Fibroblast of peridontal ligament (primary cell): ENCODE data around the gene PMM1.
A peak's percentile ranks its signal among the peaks of the same experiment; 100 is the strongest.
"Not testable (repeated sequence)": the region's sequence is repeated elsewhere in the genome, so short reads cannot be mapped to it uniquely, and the experiment has no call there.

Experiments used
- DNase-seq: peaks from one replicate; pipeline ENCODE4 v3.0.0-alpha.2; 2010; ENCODE audit errors: extremely low read depth

Gene PMM1

GRCh38 chr22:41589391-41590241, at the start of gene PMM1:
PMM1 (minus strand) TSS chr22:41589840; CDS start chr22:41589805, 35 bp downstream.
- peak; percentile 99 for DNase-seq

DNA sequence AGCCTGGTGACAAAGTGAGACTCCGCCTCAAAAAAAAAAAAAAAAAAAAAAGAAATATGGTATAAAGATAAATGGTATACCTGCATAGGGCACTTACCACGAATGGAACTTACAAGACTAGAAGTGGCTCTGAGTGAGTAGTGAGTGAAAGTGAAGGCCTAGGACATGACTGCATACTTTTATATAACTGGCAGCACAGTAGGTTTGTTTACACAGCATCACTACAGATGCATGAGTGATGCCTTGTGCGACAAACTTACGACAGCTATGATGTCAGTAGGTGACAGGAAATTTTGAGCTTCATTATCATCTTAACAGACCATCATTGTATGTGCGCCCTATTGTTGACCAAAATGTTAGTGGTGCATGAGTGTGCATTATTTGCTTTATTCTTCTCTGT, 49.1 kb upstream of the PMM1 start:
- DNase-seq = no peak

DNA sequence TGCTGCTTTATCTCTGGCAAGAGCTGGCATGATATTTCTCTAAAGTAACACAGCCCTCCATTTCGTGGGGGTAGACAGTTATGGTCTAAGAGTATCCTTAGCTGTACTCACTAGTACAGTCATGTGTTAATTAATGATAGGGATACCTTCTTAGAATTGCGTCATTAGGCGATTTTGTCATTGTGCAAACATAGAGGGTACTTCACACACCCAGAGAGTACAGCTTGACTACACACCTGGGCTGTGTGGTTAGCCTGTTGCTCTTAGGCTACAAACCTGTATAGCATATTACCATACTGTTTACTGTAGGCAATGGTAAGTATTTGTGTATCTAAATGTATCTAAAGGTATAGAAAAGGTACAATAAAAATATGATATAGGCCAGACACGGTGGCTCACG, 48.5 kb upstream of the PMM1 start:
- DNase-seq = no peak

GRCh38 chr22:41637623-41638022, 48.0 kb upstream of the PMM1 start:
- DNase-seq = not testable (repeated sequence)

DNA sequence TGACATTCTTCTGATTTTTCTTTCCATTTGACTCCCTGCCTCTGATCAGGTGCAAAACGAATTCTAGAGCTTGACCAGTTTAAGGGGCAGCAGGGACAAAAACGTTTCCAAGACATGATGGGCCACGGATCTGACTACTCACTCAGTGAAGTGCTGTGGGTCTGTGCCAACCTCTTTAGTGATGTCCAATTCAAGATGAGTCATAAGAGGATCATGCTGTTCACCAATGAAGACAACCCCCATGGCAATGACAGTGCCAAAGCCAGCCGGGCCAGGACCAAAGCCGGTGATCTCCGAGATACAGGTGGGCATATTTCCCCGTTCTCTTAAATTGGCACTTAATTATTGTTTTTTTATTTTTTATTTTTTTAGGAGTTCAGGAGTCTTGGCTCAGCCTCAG, 46.8 kb upstream of the PMM1 start:
- DNase-seq = peak; percentile 52

DNA sequence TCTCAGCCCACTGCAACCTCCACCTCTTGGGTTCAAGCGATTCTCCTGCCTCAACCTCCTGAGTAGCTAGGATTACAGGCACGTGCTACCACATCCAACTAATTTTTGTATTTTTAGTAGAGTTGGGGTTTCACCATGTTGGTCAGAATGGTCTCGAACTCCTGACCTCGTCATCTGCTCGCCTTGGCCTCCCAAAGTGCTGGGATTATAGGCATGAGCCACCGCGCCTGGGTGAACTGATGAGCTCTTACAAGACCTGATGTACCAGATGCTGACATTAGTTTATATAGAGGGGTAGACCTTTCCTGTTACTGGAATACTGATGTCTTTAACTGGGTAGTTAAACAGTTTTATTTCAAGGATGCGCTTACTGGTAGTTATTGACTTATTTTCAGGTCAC, 45.0 kb upstream of the PMM1 start:
- not testable (repeated sequence) for DNase-seq

- not testable (repeated sequence) for DNase-seq
Observed at GRCh38 chr22:41631615-41632014, 42.0 kb upstream of the PMM1 start.

DNA sequence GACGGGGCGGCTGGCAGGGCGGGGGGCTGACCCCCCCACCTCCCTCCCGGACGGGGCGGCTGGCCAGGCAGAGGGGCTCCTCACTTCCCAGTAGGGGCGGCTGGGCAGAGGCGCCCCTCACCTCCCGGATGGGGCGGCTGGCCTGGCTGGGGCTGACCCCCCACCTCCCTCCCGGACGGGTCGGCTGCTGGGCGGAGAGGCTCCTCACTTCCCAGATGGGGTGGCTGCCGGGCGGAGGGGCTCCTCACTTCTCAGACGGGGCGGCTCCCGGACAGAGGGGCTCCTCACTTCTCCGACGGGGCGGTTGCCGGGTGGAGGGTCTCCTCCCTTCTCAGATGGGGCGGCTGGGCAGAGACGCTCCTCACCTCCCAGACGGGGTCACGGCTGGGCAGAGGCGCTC, 41.5 kb upstream of the PMM1 start:
- DNase-seq = not testable (repeated sequence)

GRCh38 chr22:41625577-41625976, 35.9 kb upstream of the PMM1 start:
- no peak for DNase-seq

DNA sequence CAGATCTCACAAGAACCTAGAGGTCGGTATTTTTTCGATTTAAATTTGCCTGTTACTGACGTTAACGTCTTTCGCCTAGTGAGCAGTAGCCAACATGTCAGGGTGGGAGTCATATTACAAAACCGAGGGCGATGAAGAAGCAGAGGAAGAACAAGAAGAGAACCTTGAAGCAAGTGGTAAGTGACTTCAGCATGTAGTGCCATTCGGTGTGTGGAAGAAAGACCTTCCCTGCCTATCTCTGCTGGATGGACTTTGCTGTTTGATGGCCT, 32.2 kb upstream of the PMM1 start:
- no peak for DNase-seq

- peak; percentile 100 for DNase-seq
Observed at GRCh38 chr22:41621099-41621910, 31.7 kb upstream of the PMM1 start, which contains the start of gene XRCC6. XRCC6 (plus strand) TSS chr22:41621295; CDS start chr22:41622005, 710 bp downstream.

GRCh38 chr22:41620589-41621098, 31.0 kb upstream of the PMM1 start, which contains the start of gene DESI1:
DESI1 (minus strand) TSS chr22:41621043; CDS start chr22:41620839, 204 bp downstream.
- no peak for DNase-seq

DNA sequence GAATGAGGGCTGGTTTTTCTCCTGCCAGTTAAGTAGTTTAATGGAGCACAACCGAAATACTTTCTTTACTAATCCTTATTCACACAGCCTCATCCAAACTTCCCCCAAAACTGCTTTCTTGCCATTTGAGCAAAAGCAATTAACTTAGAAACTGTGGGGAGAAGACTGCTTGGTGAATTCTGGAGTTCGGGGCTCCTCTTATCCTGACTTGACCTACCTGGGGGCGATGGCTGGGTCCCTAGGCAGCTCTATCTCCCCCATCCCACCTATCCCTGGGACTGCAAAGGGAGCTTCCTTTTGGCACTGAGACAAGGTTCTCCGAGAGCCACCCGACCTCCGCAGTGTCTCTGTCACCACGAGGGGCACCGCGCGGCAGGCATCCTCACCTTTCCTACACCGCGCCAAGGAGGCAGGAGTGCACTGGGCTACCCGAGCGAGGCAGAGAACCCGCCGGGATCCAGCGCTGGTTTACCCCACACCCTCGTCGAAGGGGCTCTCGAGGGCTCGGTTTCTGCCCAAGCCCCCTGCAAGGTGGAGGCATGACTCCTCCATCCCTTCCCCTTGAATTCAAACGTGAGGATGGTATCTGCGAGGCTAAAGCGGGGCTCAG, 30.4 kb upstream of the PMM1 start:
- DNase-seq = no peak

- no peak for DNase-seq
Observed at GRCh38 chr22:41613456-41613855, 23.8 kb upstream of the PMM1 start.

DNA sequence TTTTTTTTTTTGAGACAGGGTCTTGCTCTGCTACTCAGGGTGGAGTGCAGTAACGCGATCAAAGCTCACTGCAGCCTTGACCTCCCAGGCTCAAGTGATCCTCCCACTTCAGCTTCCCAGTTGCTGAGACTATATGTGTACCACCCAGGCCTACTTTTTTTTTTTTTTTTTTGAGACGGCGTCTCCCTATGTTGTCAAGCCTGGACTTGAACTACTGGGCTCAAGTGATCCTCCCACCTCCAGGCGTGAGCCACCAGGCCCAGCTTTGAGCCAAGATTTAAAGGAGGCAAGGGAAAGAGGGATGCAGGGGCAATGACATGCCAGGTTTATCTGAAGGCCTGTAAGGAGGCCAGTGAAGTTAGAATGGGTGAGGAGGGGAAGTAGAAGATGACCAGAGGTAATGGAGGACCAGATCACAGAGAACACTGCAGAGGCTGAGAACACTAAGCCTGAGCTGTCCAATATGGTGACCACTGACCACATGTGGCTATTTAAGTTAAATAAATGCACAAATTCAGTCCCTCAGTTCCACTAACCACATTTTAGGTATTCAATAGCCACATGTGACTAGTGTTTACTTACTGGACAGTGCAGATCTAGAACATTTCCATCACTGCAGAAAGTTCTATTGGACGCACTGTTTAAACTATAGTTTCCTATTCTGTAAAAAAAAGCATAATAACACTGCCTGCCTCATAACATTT, 23.1 kb upstream of the PMM1 start:
- DNase-seq = no peak

DNA sequence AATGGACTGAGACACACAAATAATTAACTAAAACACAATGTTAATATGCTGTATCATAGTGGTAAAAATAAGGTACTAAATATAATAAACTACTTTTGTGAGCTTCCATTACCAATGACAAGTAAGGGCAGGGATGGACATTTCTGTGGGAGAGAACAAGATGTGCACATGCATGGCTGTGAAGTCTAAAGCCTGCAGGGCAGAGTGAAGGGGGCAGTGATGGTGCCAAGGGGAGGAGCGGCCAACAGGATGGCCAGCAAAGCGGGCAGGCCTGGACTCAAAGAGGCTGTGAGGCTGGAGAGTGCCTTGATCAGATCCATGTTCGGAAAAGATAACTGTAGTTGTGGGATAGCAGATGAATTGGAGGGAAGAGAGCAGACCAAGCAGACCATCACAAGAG, 18.7 kb upstream of the PMM1 start:
- no peak for DNase-seq

DNA sequence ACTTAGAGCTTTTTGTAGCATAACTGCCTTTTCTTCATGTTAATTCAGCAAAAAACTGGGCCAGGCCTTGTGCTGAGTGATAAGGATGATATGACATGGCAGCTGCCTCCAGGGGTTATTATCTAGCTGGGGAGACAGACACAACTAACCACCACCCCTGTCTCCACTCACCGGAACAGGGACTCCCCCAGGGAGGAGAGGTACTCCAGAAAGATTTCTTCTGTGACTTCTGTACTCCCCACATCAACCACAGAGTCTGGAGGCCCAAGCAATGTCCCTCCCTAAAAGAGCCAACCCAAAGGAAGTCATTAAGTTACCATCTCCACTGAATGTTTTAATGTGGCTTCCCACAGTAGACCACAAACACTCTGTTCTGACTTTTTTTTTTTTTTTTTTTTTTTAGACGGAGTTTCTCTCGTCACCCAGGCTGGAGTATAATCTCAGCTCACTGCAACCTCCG, 14.3 kb upstream of the PMM1 start:
- DNase-seq = no peak

- no peak for DNase-seq
Observed at GRCh38 chr22:41600976-41601375, 11.3 kb upstream of the PMM1 start.

DNA sequence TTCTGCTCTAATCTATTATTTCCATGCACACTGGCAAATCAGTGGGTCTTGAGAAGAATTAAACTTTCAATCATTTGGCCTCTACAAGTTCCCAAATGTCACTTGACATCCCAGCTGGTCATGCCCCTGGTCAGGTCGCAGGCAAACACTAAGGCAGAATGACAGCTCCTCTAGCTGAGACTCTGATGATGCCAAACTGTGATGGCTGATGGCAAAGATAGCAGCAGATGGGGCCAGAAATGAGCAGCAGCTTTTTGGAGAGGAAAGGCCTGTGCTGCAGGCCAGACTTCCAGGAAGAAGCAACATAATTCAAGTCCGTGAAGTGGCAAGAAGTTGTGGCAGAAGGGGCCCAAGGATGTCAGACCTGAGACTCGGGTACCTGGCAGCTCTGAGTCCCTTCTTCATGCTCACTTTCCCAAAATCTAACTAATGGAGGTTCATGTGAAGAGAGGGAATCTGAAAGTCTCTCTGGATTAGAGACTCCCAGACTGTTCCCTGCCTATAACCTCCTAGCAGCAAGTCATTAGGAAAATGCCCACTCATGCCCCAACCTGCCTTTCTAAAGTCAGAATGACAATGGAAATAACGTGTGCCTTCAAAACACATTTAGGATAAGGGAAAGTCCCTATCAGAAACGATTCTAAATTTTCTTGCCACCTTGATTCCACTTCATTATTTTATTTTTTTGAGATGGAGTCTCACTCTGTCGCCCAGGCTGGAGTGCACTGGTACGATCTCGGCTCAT, 9.4 kb upstream of the PMM1 start:
- no peak for DNase-seq

GRCh38 chr22:41598081-41598480, 8.4 kb upstream of the PMM1 start:
- DNase-seq = peak; percentile 60

DNA sequence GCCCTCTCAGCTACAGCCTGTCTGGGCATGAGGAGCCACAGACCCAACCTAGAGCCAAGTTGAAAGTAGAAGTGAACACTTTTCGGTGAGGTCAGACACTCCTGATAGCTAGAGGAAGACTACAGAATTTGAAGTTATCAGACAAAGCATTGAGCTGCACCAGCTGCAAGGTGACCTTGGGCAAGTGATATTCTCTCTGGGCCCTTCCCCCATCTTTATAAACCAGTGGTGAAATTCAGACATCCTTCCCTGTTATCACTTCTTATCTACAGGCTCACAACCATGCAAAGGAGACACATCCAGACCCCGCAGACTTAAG, 8.0 kb upstream of the PMM1 start:
- no peak for DNase-seq
